Neural progenitor cell (in vitro differentiated cells): ENCODE results near the gene PTPRT. TPM values are rescaled to one million over a fixed set of nuclear protein-coding genes. Genes with fewer than 3 reads are reported as not detected.

Source experiments
- DNase-seq: peaks from one replicate; pipeline ENCODE4 v3.0.0-alpha.2; 2016; ENCODE audit warnings: low spot score
- H2AFZ ChIP-seq: fragments of 200-600 bp; sonication (generic); replicated peaks from 2 replicates; pipeline ENCODE4 v1.6.1; 2016; ENCODE audit warnings: antibody characterized with exemption
- H3F3A ChIP-seq: fragments of 200-600 bp; sonication (generic); 2 replicates; pipeline ENCODE4 v1.6.1; 2016; ENCODE audit warnings: antibody characterized with exemption, low read depth
- H3K27ac ChIP-seq: fragments of 200-600 bp; sonication (generic); 2 replicates; pipeline ENCODE4 v1.5.1; 2016; ENCODE audit warnings: mild to moderate bottlenecking
- H3K27me3 ChIP-seq: fragments of 200-600 bp; sonication (generic); 2 replicates; pipeline ENCODE4 v1.6.1; 2016; ENCODE audit warnings: mild to moderate bottlenecking, moderate library complexity
- H3K36me3 ChIP-seq: fragments of 200-600 bp; sonication (generic); 2 replicates; pipeline ENCODE4 v1.5.1; 2016
- H3K4me1 ChIP-seq: fragments of 200-600 bp; sonication (generic); 2 replicates; pipeline ENCODE4 v1.6.1; 2016; ENCODE audit warnings: mixed run types
- H3K4me2 ChIP-seq: fragments of 200-600 bp; sonication (generic); 2 replicates; pipeline ENCODE4 v1.6.1; 2016
- H3K4me3 ChIP-seq: fragments of 200-600 bp; sonication (generic); 2 replicates; pipeline ENCODE4 v1.5.1; 2016
- H3K79me2 ChIP-seq: fragments of 200-600 bp; sonication (generic); 2 replicates; pipeline ENCODE4 v1.6.1; 2016; ENCODE audit warnings: low read depth
- H3K9ac ChIP-seq: fragments of 200-600 bp; sonication (generic); 2 replicates; pipeline ENCODE4 v1.6.1; 2016
- H3K9me3 ChIP-seq: fragments of 200-600 bp; sonication (generic); 2 replicates; pipeline ENCODE4 v1.5.1; 2016; ENCODE audit warnings: low read depth
- H4K20me1 ChIP-seq: fragments of 200-600 bp; sonication (generic); 2 replicates; pipeline ENCODE4 v1.6.1; 2016; ENCODE audit warnings: low read depth
- H3K27ac Mint-ChIP-seq: 3 replicates; pipeline ENCODE4 v1.8.0; 2021; ENCODE audit warnings: mixed read lengths
- H3K27me3 Mint-ChIP-seq: 2 replicates; pipeline ENCODE4 v1.8.0; 2022; ENCODE audit warnings: low read depth, mild to moderate bottlenecking, inconsistent platforms, moderate library complexity, mixed read lengths; ENCODE audit not compliant: insufficient read depth
- H3K36me3 Mint-ChIP-seq: 3 replicates; pipeline ENCODE4 v1.8.0; 2021; ENCODE audit warnings: mixed read lengths
- H3K4me1 Mint-ChIP-seq: 3 replicates; pipeline ENCODE4 v1.8.0; 2021; ENCODE audit warnings: mixed read lengths
- H3K4me3 Mint-ChIP-seq: 3 replicates; pipeline ENCODE4 v1.8.0; 2021; ENCODE audit warnings: mild to moderate bottlenecking, moderate library complexity, mixed read lengths
- H3K9me3 Mint-ChIP-seq: 3 replicates; pipeline ENCODE4 v1.8.0; 2020; ENCODE audit warnings: mixed read lengths
- EZH2 ChIP-seq: fragments of 200-600 bp; sonication (generic); IDR thresholded peaks from 2 replicates; pipeline ENCODE4 v1.6.1; 2017; ENCODE audit warnings: antibody characterized with exemption, mild to moderate bottlenecking, moderate library complexity
- EZH2phosphoT487 ChIP-seq: fragments of 200-600 bp; sonication (generic); IDR thresholded peaks from 2 replicates; pipeline ENCODE4 v1.6.1; 2017; ENCODE audit warnings: antibody characterized with exemption
- total RNA-seq: library from RNA; depleted of rRNA; stranded (reverse); fragments of >200 nt; gene quantifications from 2 replicates; pipeline ENCODE4 v1.2.3, GENCODE V29; 2015; ENCODE audit warnings: low replicate concordance
- TF ChIP-seq, protein P1 (sequence below): fragments of 200-600 bp; sonication (generic); IDR thresholded peaks from 2 replicates; pipeline ENCODE4 v1.5.1; 2017; ENCODE audit warnings: antibody characterized with exemption, mild to moderate bottlenecking

PTPRT gene
- total RNA-seq, 1 donor from 2014 or later = 1.1 TPM

DNA sequence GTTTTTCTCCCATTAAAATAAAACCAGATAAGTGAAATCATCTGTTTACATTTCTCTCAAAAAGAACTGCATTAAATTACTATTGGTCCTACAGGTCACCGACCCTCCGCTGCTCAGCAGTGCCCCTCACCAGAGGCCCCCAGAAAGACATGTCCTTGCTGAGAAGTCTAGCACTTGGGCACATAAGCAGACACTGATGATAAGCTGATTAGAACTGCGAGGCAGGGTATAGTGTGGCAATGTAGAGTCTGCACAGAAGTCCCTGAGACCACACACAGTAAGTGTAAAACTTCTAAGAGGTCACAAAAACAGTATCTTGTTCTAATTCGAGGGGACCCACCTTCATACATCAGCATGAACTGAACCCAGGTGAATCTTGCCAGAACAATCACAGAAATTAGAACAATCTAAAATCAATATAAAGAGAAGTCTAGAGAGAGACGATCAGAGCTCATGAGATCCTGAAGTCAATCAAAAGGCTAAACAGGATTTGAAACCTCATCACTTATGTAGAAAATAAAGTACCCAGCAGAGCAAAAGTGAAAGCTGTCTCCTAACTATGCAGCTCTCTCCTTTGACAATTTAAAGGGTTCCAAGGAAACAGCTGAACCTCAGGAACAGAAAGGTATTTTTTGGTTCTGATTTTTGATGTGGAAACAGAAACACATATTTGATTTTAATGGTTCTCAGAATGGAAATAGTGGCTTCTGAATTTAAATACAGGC lies 182.9 kb downstream of the PTPRT start:
- Histone ChIP-seq H3K27me3 (no peaks in the 10 kb centered on the region), H3K4me3 (no peak overlapping the region), H3K4me1 (no peaks in the 10 kb centered on the region), H3K36me3 (no peaks in the 10 kb centered on the region), H3F3A (no peaks in the 10 kb centered on the region), H4K20me1 (no peaks in the 10 kb centered on the region), H3K9me3 (no peaks in the 10 kb centered on the region), H3K4me2 (no peak overlapping the region), H3K27ac (no peak overlapping the region), H3K79me2 (no peaks in the 10 kb centered on the region), H3K9ac (no peak overlapping the region), H2AFZ (no peak overlapping the region)
- Mint-ChIP-seq H3K4me1 (peaks cover 4% of the 10 kb centered on the region), H3K27ac (peak overlapping the region; percentile 75), H3K4me3 (no peak overlapping the region), H3K36me3 (no peaks in the 10 kb centered on the region), H3K9me3 (no peaks in the 10 kb centered on the region), H3K27me3 (no peaks in the 10 kb centered on the region)
- TF ChIP-seq EZH2phosphoT487 (no peak), EZH2 (no peak)
- TF ChIP-seq, protein P1, sequence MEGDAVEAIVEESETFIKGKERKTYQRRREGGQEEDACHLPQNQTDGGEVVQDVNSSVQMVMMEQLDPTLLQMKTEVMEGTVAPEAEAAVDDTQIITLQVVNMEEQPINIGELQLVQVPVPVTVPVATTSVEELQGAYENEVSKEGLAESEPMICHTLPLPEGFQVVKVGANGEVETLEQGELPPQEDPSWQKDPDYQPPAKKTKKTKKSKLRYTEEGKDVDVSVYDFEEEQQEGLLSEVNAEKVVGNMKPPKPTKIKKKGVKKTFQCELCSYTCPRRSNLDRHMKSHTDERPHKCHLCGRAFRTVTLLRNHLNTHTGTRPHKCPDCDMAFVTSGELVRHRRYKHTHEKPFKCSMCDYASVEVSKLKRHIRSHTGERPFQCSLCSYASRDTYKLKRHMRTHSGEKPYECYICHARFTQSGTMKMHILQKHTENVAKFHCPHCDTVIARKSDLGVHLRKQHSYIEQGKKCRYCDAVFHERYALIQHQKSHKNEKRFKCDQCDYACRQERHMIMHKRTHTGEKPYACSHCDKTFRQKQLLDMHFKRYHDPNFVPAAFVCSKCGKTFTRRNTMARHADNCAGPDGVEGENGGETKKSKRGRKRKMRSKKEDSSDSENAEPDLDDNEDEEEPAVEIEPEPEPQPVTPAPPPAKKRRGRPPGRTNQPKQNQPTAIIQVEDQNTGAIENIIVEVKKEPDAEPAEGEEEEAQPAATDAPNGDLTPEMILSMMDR = no peak
- DNase-seq = no peak

- DNase-seq = no peak
- H3K36me3 ChIP-seq = no peaks in the 10 kb centered on the region
- H3K27me3 Mint-ChIP-seq = no peaks in the 10 kb centered on the region
- no peaks in the 10 kb centered on the region for H3K79me2 ChIP-seq
- no peaks in the 10 kb centered on the region for H3K9me3 ChIP-seq
- H3K27ac ChIP-seq = no peak overlapping the region
- no peaks in the 10 kb centered on the region for H3F3A ChIP-seq
- no peaks in the 10 kb centered on the region for H3K36me3 Mint-ChIP-seq
- H3K9ac ChIP-seq = no peak overlapping the region
- TF ChIP-seq EZH2 = no peak
- TF ChIP-seq, protein P1 = no peak
- no peak for TF ChIP-seq EZH2phosphoT487
- H3K4me1 Mint-ChIP-seq = peaks cover 4% of the 10 kb centered on the region
- no peak overlapping the region for H3K4me2 ChIP-seq
- H3K4me1 ChIP-seq = no peaks in the 10 kb centered on the region
- no peaks in the 10 kb centered on the region for H3K27me3 ChIP-seq
- H3K9me3 Mint-ChIP-seq = no peaks in the 10 kb centered on the region
- no peak overlapping the region for H2AFZ ChIP-seq
- no peak overlapping the region for H3K4me3 Mint-ChIP-seq
- H4K20me1 ChIP-seq = no peaks in the 10 kb centered on the region
- no peak overlapping the region for H3K27ac Mint-ChIP-seq
- H3K4me3 ChIP-seq = no peak overlapping the region
Measured at GRCh38 chr20:43003318-43003944, 186.3 kb downstream of the PTPRT start.

- no peaks in the 10 kb centered on the region for H3K4me1 ChIP-seq
- H3K9me3 ChIP-seq = no peaks in the 10 kb centered on the region
- Mint-ChIP-seq H3K27me3 (peaks cover 3% of the 10 kb centered on the region), H3K4me1 (no peaks in the 10 kb centered on the region), H3K9me3 (no peaks in the 10 kb centered on the region), H3K27ac (no peak overlapping the region), H3K4me3 (no peak overlapping the region), H3K36me3 (no peaks in the 10 kb centered on the region)
- no peaks in the 10 kb centered on the region for H3F3A ChIP-seq
- H3K9ac ChIP-seq = no peak overlapping the region
- DNase-seq = no peak
- H3K4me2 ChIP-seq = no peak overlapping the region
- no peak overlapping the region for H3K4me3 ChIP-seq
- TF ChIP-seq EZH2 (no peak), EZH2phosphoT487 (no peak)
- TF ChIP-seq, protein P1 = no peak
- no peak overlapping the region for H3K27ac ChIP-seq
- no peaks in the 10 kb centered on the region for H3K36me3 ChIP-seq
- H4K20me1 ChIP-seq = no peaks in the 10 kb centered on the region
- H2AFZ ChIP-seq = no peak overlapping the region
- H3K27me3 ChIP-seq = no peaks in the 10 kb centered on the region
- H3K79me2 ChIP-seq = no peaks in the 10 kb centered on the region
Measured at GRCh38 chr20:42996141-42996540, 193.6 kb downstream of the PTPRT start.
